HG03469 (cell line): ENCODE results near the gene CCDC91.

Source experiments
- ATAC-seq: cut with Tn5 transposase; IDR thresholded peaks from one replicate; pipeline ENCODE4 v1.9.1; 2021; ENCODE audit warnings: mild to moderate bottlenecking, moderate library complexity, moderate number of reproducible peaks; ENCODE audit not compliant: unreplicated experiment

CCDC91 gene

GRCh38 chr12:28570811-28571210 is 380.6 kb downstream of the CCDC91 start:
- no peak for ATAC-seq

DNA sequence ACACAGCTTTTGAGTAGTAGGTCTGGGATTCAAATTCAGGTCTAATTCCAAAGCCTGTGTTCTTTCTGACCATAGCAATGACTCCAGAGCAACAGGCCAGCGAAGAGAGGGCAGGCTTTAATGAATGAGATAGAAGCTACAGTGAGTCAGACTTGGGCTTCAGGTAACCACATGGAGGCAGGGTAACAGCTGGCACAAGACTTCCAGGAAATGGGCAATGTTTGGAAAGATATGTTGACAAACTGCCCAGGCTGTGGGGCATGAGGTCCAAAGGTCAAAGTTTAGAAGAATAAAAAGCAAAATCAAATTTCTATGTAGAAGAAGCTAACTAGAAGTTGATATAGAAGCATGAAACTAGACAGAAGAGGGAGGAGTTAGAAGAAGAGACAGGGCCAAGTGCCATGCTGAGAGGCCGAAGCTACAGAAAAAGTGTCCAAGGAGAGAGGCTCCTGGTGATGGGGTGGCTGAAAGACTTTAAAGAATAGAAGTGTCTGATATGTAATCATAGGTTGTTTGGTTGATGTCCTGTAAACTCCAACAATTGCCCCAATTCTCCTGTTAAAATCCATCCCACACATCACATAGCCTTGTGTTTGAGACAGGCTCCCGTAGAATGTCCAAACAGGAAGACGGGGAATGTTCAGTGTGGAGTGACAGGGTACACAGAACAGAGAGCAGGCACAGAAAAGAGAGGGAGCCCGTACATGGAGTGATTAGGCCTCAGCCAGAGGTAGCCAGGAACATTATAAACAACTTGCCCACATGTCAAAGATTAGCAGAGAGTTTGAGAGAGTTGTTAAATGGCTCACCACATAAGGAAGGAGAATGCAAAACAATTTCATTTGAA is 384.7 kb downstream of the CCDC91 start:
- ATAC-seq = no peak

GRCh38 chr12:28575593-28576205 is 385.4 kb downstream of the CCDC91 start:
- no peak for ATAC-seq

DNA sequence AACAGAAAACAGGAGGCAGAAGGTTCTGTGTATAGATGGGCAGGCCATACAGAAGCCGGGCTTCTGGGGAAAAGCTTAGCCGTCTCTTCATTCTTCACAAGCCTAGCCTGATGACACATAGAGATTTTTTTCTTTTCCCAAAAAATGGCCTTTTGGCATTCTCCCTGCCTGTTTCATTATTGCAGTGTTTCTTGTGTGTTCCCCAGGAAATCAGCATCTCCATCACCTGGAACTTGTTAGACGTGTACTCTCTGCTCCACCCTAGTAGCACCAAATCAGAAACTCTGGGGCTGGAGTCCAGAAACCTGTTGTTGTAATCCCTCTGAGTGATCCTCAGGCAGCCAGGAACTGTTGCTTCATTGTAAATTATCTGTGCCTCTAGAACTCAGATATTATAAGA is 388.1 kb downstream of the CCDC91 start:
- ATAC-seq = no peak

DNA sequence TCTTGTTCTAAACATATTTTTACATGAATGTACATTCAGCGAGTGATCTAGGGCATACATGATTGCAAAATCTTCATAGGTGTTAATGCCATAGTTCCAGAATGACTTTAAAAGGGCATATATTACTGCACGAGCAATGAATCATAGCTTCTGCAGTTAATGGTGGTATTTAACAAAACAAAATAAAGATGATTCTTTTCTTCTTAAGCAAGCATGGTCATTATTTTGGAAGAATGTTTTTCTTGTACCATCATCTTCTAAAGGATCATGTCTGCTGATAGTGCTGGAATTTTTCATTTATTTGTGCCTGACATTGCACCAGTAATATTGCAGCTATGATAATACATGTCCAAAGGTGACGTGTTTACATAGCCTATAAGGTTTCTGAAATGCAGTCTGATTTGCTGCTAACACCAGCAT is 388.6 kb downstream of the CCDC91 start:
- no peak for ATAC-seq

DNA sequence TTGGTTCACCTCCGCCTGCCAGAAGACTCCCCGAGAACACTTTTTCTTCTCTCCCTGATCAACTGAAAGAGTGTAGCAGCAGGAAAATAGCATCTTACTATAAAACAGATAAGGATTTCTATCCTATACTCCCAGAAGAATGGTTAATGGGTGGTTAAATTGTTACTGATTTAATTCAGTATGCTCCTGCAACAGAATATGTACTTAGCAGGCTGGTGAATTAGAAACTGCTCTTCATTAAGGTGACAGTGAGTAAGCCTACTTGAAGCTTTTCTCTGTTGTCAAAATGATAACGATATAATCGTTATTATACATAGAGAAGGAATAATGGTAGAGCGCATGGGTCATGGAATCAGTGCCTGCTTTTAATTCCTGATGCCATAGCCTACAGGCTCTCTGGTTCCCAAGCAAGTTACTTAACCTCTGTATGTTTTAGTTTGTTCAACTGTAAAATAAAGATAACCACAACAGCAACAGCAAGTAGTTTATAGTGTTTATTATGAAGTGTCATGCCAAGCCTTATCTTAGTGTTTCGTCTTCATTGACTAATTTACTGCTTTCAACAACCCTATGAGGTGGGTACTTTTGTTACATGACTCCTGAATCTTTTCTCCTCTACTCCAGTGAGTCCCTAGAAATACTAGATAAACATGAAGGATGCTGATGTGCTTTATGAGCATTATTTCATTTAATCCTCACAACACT is 392.6 kb downstream of the CCDC91 start:
- ATAC-seq = no peak

- no peak for ATAC-seq
Observed at GRCh38 chr12:28583701-28584261, 393.5 kb downstream of the CCDC91 start.

DNA sequence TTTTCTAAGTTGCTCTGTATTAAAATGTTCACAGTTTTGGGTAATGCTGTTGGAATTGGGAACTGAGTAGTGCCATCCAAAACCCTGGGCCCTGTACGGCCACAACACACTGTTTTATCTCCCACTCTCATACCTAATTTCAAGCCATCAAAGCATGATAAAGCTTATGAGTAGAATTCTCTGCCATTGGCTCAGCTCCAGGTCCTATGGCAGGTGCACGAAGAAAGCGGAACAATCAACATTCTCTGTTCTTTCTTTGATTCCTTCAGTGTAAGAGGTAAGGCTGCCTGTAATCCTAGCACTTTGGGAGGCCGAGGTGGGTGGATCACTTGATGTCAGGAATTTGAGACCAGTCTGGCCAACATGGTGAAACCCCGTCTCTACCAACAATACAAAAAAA is 394.9 kb downstream of the CCDC91 start:
- no peak for ATAC-seq

DNA sequence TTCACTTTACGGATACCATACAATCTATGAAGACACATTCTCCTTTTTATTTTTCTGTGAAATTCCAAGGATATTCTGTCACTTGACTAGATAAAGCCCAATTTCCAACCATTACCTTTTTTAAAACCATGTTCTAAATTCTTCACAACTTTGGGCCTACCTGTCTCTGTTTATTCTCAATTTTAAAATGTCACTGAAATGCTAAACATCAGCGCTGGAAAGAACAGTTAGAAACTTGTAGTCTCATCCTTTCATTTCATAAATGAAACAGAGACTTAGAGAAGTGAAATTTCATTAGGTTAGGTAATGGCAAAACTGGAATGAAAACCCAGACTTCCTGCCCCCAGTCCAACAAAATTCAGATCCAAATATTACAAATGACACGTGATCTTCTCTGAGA is 396.2 kb downstream of the CCDC91 start:
- ATAC-seq = no peak

DNA sequence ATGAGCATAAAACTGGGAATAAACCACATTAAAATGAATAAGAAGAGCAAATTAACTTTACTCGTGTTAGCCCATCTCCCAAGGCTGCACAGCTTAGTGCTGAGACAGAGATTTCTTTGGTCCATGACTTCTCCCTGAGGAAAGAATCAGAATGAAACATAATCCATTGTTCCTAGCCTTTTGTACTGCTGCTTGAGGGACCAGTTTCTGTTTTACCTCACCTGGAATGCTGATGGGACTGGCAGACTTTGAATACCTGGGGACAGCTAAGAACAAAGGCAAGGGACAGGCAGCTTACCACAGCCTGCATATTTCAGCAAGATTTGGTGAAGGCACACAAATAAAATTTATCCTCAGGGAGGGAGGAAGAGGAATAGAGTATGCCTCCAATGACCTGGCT is 401.6 kb downstream of the CCDC91 start:
- ATAC-seq = no peak
